NCI-H1436 (cell line): ENCODE measurements around the gene RBM34.
"Not testable (repeated sequence)": the region's sequence is repeated elsewhere in the genome, so short reads cannot be mapped to it uniquely, and the experiment has no call there.

Experiments
- DNase-seq: peaks from one replicate; lab custom pipeline; 2025; lab: John Stamatoyannopoulos, UW

Gene RBM34

GRCh38 chr1:235160957-235161684 is at the start of gene RBM34:
Gene RBM34 (minus strand): TSS chr1:235161250. CDS start chr1:235161226, 24 bp downstream.
- DNase-seq, result peak; percentile 93

- no peak for DNase-seq
Observed at GRCh38 chr1:235207209-235207565, 46.1 kb upstream of the RBM34 start.

- no peak for DNase-seq
Observed at GRCh38 chr1:235206533-235207208, 45.6 kb upstream of the RBM34 start.

- no peak for DNase-seq
Observed at GRCh38 chr1:235205687-235206086, 44.6 kb upstream of the RBM34 start.

- DNase-seq, result no peak
Observed at GRCh38 chr1:235203428-235203827, 42.4 kb upstream of the RBM34 start.

- not testable (repeated sequence) for DNase-seq
Observed at GRCh38 chr1:235202447-235202846, 41.4 kb upstream of the RBM34 start.

GRCh38 chr1:235199441-235199840 is 38.4 kb upstream of the RBM34 start:
- no peak for DNase-seq

- no peak for DNase-seq
Observed at GRCh38 chr1:235190431-235190830, 29.4 kb upstream of the RBM34 start.

GRCh38 chr1:235187316-235187715 is 26.3 kb upstream of the RBM34 start:
- no peak for DNase-seq

GRCh38 chr1:235181561-235182245 is 20.7 kb upstream of the RBM34 start:
- DNase-seq, result no peak

GRCh38 chr1:235180916-235181460 is 19.9 kb upstream of the RBM34 start:
- DNase-seq, result no peak

- no peak for DNase-seq
Observed at GRCh38 chr1:235176486-235176885, 15.4 kb upstream of the RBM34 start.

- DNase-seq, result no peak
Observed at GRCh38 chr1:235169986-235170385, 8.9 kb upstream of the RBM34 start.

- DNase-seq, result no peak
Observed at GRCh38 chr1:235168375-235168774, 7.3 kb upstream of the RBM34 start.

GRCh38 chr1:235161685-235162327 is 756 bp upstream of the RBM34 start:
- DNase-seq, result no peak

GRCh38 chr1:235160383-235160956 is 580 bp downstream of the RBM34 start:
- DNase-seq, result peak; percentile 36

GRCh38 chr1:235159930-235160329 is 1.1 kb downstream of the RBM34 start:
- not testable (repeated sequence) for DNase-seq

GRCh38 chr1:235159284-235159683 is 1.8 kb downstream of the RBM34 start:
- not testable (repeated sequence) for DNase-seq

- no peak for DNase-seq
Observed at GRCh38 chr1:235158680-235159079, 2.4 kb downstream of the RBM34 start.

GRCh38 chr1:235157150-235157549 is 3.9 kb downstream of the RBM34 start:
- no peak for DNase-seq

- DNase-seq, result no peak
Observed at GRCh38 chr1:235156740-235157139, 4.3 kb downstream of the RBM34 start.

- no peak for DNase-seq
Observed at GRCh38 chr1:235156265-235156664, 4.8 kb downstream of the RBM34 start.
